Keratinocyte (primary cell): ENCODE data around the gene ACSS1. TPM values are rescaled to one million over a fixed set of nuclear protein-coding genes. Genes with fewer than 3 reads are reported as not detected.

ENCODE experiments used
- DNase-seq: peaks from one replicate; pipeline ENCODE4 v3.0.0-alpha.2; 2011; ENCODE audit warnings: low read depth, missing footprints, low spot score
- FAIRE-seq: peaks from 2 replicates; lab custom pipeline; 2011; peaks lifted over from hg19 to GRCh38; lab: Jason Lieb, UNC
- H2AFZ ChIP-seq: 2 replicates; pipeline ENCODE4 v1.6.0; 2012; ENCODE audit warnings: low read length, control low read depth, inconsistent platforms; ENCODE audit not compliant: control insufficient read depth
- H3K27ac ChIP-seq: 2 replicates; pipeline ENCODE4 v1.5.1; 2011; ENCODE audit warnings: low read length; ENCODE audit not compliant: control insufficient read depth, insufficient read depth
- H3K27me3 ChIP-seq: 3 replicates; pipeline ENCODE4 v1.6.0; 2011; ENCODE audit warnings: low read length; ENCODE audit not compliant: control insufficient read depth, insufficient read depth; ENCODE audit errors: extremely low read depth
- H3K36me3 ChIP-seq, 2 experiments: 2 replicates in 1 of 2; 3 replicates in 1 of 2; pipeline ENCODE4 v1.5.1; 2011; ENCODE audit warnings: low read length in 2 of 2, mild to moderate bottlenecking in 1 of 2; ENCODE audit not compliant: control insufficient read depth in 2 of 2, insufficient read depth in 2 of 2; ENCODE audit errors: extremely low read depth in 1 of 2
- H3K4me1 ChIP-seq: 3 replicates; pipeline ENCODE4 v1.5.1; 2011; ENCODE audit warnings: low read length; ENCODE audit not compliant: control insufficient read depth, insufficient read depth; ENCODE audit errors: extremely low read depth
- H3K4me2 ChIP-seq: 3 replicates; pipeline ENCODE4 v1.6.0; 2011; ENCODE audit warnings: low read depth, low read length; ENCODE audit not compliant: control insufficient read depth, insufficient read depth; ENCODE audit errors: extremely low read depth
- H3K4me3 ChIP-seq, 3 experiments: fragments of 200-600 bp in 1 of 3; sonication (generic) in 1 of 3; 2 replicates in 2 of 3; 3 replicates in 1 of 3; pipeline ENCODE4 v1.5.1; 2011 to 2016; ENCODE audit warnings: low read length in 3 of 3, mild to moderate bottlenecking in 3 of 3, control low read depth in 2 of 3, inconsistent platforms in 1 of 3, low read depth in 1 of 3, mixed read lengths in 1 of 3, mixed run types in 1 of 3, moderate library complexity in 1 of 3; ENCODE audit not compliant: control insufficient read depth in 2 of 3, insufficient read depth in 2 of 3; ENCODE audit errors: extremely low read depth in 1 of 3
- H3K79me2 ChIP-seq: 2 replicates; pipeline ENCODE4 v1.6.0; 2012; ENCODE audit warnings: low read length; ENCODE audit not compliant: control insufficient read depth, insufficient read depth
- H3K9ac ChIP-seq: 3 replicates; pipeline ENCODE4 v1.6.0; 2011; ENCODE audit warnings: low read length; ENCODE audit not compliant: control insufficient read depth, insufficient read depth; ENCODE audit errors: extremely low read depth
- H3K9me1 ChIP-seq: 3 replicates; pipeline ENCODE4 v1.6.0; 2011; ENCODE audit warnings: low read length; ENCODE audit not compliant: control insufficient read depth, insufficient read depth; ENCODE audit errors: extremely low read depth
- H3K9me3 ChIP-seq: 2 replicates; pipeline ENCODE4 v1.5.1; 2012; ENCODE audit warnings: low read depth, low read length; ENCODE audit not compliant: control insufficient read depth
- H4K20me1 ChIP-seq: 3 replicates; pipeline ENCODE4 v1.6.0; 2011; ENCODE audit warnings: low read length; ENCODE audit not compliant: control insufficient read depth, insufficient read depth; ENCODE audit errors: extremely low read depth
- CTCF ChIP-seq, 3 experiments: IDR thresholded peaks in 1 of 3; conservative IDR thresholded peaks in 1 of 3; optimal IDR thresholded peaks in 1 of 3; 2 replicates in 2 of 3; 3 replicates in 1 of 3; pipeline versions ENCODE3 to v1.5.1; 2011; ENCODE audit warnings: low read length in 3 of 3, mild to moderate bottlenecking in 3 of 3, moderate library complexity in 2 of 3, control low read depth in 1 of 3, inconsistent platforms in 1 of 3; ENCODE audit not compliant: insufficient read depth in 2 of 3; ENCODE audit errors: extremely low read depth in 1 of 3
- EZH2 ChIP-seq: IDR thresholded peaks from one replicate; pipeline ENCODE4 v1.6.1; 2012; ENCODE audit warnings: inconsistent platforms, mild to moderate bottlenecking, low read length, moderate library complexity
- dilution Hi-C: fragments of 300-500 bp; cut with MboI; formaldehyde crosslinking; loops from one replicate; pipeline ENCODE4 v1.7.0; 2020; ENCODE audit warnings: low sequenced_read_pairs; ENCODE audit not compliant: extremely low pct_ligation_motif_present
- polyA minus RNA-seq, 3 experiments: library from RNA; depleted of rRNA, polyadenylated mRNA; stranded (reverse); fragments of >200 nt; gene quantifications; 1 replicate in 1 of 3; 2 replicates in 1 of 3; 3 replicates in 1 of 3; pipeline ENCODE4 v1.2.3, GENCODE V29; 2011
- polyA plus RNA-seq, 5 experiments: library from polyadenylated mRNA; depleted of rRNA in 3 of 5; stranded (reverse) in 3 of 5; stranded (forward) in 1 of 5; unstranded in 1 of 5; fragments of >200 nt; gene quantifications; 1 replicate in 1 of 5; 2 replicates in 3 of 5; 3 replicates in 1 of 5; pipeline versions ENCODE4 v1.2.1 to v1.2.3, GENCODE V29; 2011 to 2012; ENCODE audit warnings: missing spikeins in 2 of 5, low read depth in 1 of 5, low replicate concordance in 1 of 5

Gene ACSS1
- polyA plus RNA-seq, result 1.1 to 1.7 TPM (median 1.5 TPM) in 3 replicates
- 0.27 TPM for polyA plus RNA-seq (2011; ENCODE audit: low read depth)
- polyA plus RNA-seq (2011; cell fraction: cytosol; rRNA removed), result 0.57 and 0.64 TPM in 2 replicates
- 1.4 and 1.8 TPM in 2 replicates for polyA plus RNA-seq (2011; cell fraction: nucleus; rRNA removed)
- polyA plus RNA-seq (2012; ENCODE audit: low replicate concordance), result 1.3 and 1.4 TPM in 2 replicates
- polyA minus RNA-seq, result 2.2 to 3.1 TPM (median 2.4 TPM) in 3 replicates
- polyA minus RNA-seq (2011; cell fraction: cytosol; rRNA and poly(A)+ RNA removed), result 1.3 TPM
- polyA minus RNA-seq (2011; cell fraction: nucleus; rRNA and poly(A)+ RNA removed), result 0.74 and 1.2 TPM in 2 replicates

- no peaks in the 10 kb centered on the region for H3K9me1 ChIP-seq
- H3K4me3 ChIP-seq, result peak within 1 kb of the TSS; percentile 44 to 68 (median 68)
- FAIRE-seq (no peak), DNase-seq (no peak)
- peak within 1 kb of the TSS; percentile 73 for H3K9ac ChIP-seq
- H3K36me3 ChIP-seq, result no peaks in the 10 kb centered on the region
- no peaks in the 10 kb centered on the region for H4K20me1 ChIP-seq
- peak within 1 kb of the TSS; percentile 91 for H3K4me2 ChIP-seq
- H2AFZ ChIP-seq, result peak within 1 kb of the TSS; percentile 84
- H3K27ac ChIP-seq, result peak within 1 kb of the TSS; percentile 26
- TF ChIP-seq EZH2, result no peak
- TF ChIP-seq CTCF (optimal IDR thresholded peaks at IDR 0.05 in 1 of 3, IDR thresholded peaks at IDR 0.05 in 1 of 3, conservative IDR thresholded peaks at IDR 0.05 in 1 of 3; ENCODE audit: extremely low read depth in 1 of 3, insufficient read depth in 2 of 3, low read length in 3 of 3), result no peak
- no peaks in the 10 kb centered on the region for H3K9me3 ChIP-seq
- no peaks in the 10 kb centered on the region for H3K79me2 ChIP-seq
- peaks cover 12% of the 10 kb centered on the region for H3K4me1 ChIP-seq
- H3K27me3 ChIP-seq, result peaks cover 34% of the 10 kb centered on the region
- dilution Hi-C loops, result no loop called here
These were observed at the start of gene ACSS1 for GRCh38 chr20:25058051-25058846. ACSS1 (minus strand) TSS chr20:25058139; CDS start chr20:25058102, 37 bp downstream.

GRCh38 chr20:25103526-25103925 is 45.6 kb upstream of the ACSS1 start:
- H3K79me2 ChIP-seq, result no peaks in the 10 kb centered on the region
- H3K4me3 ChIP-seq, result no peak overlapping the region
- H4K20me1 ChIP-seq, result no peaks in the 10 kb centered on the region
- no peaks in the 10 kb centered on the region for H3K9me3 ChIP-seq
- no peak overlapping the region for H3K9ac ChIP-seq
- DNase-seq (no peak), FAIRE-seq (no peak)
- H3K4me2 ChIP-seq, result no peak overlapping the region
- dilution Hi-C loops, result no loop called here
- no peaks in the 10 kb centered on the region for H3K9me1 ChIP-seq
- H3K36me3 ChIP-seq, result no peaks in the 10 kb centered on the region
- no peaks in the 10 kb centered on the region for H3K4me1 ChIP-seq
- peaks cover 9% of the 10 kb centered on the region for H3K27me3 ChIP-seq
- TF ChIP-seq EZH2 (no peak), CTCF (optimal IDR thresholded peaks at IDR 0.05 in 1 of 3, IDR thresholded peaks at IDR 0.05 in 1 of 3, conservative IDR thresholded peaks at IDR 0.05 in 1 of 3; ENCODE audit: extremely low read depth in 1 of 3, insufficient read depth in 2 of 3, low read length in 3 of 3) (no peak)
- H2AFZ ChIP-seq, result no peak overlapping the region
- no peak overlapping the region for H3K27ac ChIP-seq
